CD14-positive monocyte (primary cell): ENCODE data around the gene PPT2. TPM values are rescaled to one million over a fixed set of nuclear protein-coding genes. Genes with fewer than 3 reads are reported as not detected.

Experiments
- DNase-seq, 3 donors: peaks; one replicate each; pipeline ENCODE4 v3.0.0-alpha.2; 2011 to 2022
- H2AFZ ChIP-seq: 2 replicates; pipeline ENCODE4 v1.6.0; 2012; ENCODE audit warnings: mild to moderate bottlenecking, low read depth, low read length, inconsistent platforms; ENCODE audit not compliant: insufficient read depth, poor library complexity, severe bottlenecking
- H3K27ac ChIP-seq, 2 donors: 1 replicate in 1 of 2; 2 replicates in 1 of 2; pipeline ENCODE4 v1.5.1; 2012 to 2013; ENCODE audit warnings: low read length in 2 of 2, control low read depth in 1 of 2, inconsistent platforms in 1 of 2, low read depth in 1 of 2, mild to moderate bottlenecking in 1 of 2
- H3K27me3 ChIP-seq, 2 donors: one replicate each; pipeline versions ENCODE4 v1.6.0 to v1.6.1; 2011 to 2013; ENCODE audit warnings: low read length in 2 of 2; ENCODE audit not compliant: control insufficient read depth in 2 of 2, insufficient read depth in 2 of 2
- H3K36me3 ChIP-seq, 2 donors: replicated peaks in 1 of 2; 1 replicate in 1 of 2; 2 replicates in 1 of 2; pipeline versions ENCODE4 v1.5.1 to v1.6.1; 2012 to 2013; ENCODE audit warnings: low read length in 2 of 2, control low read depth in 1 of 2, inconsistent platforms in 1 of 2, mild to moderate bottlenecking in 1 of 2; ENCODE audit not compliant: insufficient read depth in 2 of 2, control insufficient read depth in 1 of 2
- H3K4me1 ChIP-seq, 2 donors: 1 replicate in 1 of 2; 2 replicates in 1 of 2; pipeline versions ENCODE4 v1.5.1 to v1.6.1; 2012 to 2013; ENCODE audit warnings: low read length in 2 of 2, control low read depth in 1 of 2, inconsistent platforms in 1 of 2, mild to moderate bottlenecking in 1 of 2, moderate library complexity in 1 of 2; ENCODE audit not compliant: insufficient read depth in 2 of 2, control insufficient read depth in 1 of 2
- H3K4me2 ChIP-seq: replicated peaks from 2 replicates; pipeline ENCODE3; 2012; ENCODE audit warnings: low read length, moderate library complexity, mild to moderate bottlenecking; ENCODE audit not compliant: poor library complexity, severe bottlenecking; ENCODE audit errors: extremely low read depth
- H3K4me3 ChIP-seq, 3 experiments: fragments of 200-600 bp in 1 of 3; sonication (generic) in 1 of 3; replicated peaks in 1 of 3; 1 replicate in 2 of 3; 2 replicates in 1 of 3; pipeline ENCODE4 v1.5.1; 2011 to 2013; ENCODE audit warnings: low read length in 3 of 3, mild to moderate bottlenecking in 3 of 3, control low read depth in 2 of 3, low read depth in 2 of 3, inconsistent platforms in 1 of 3, moderate library complexity in 1 of 3
- H3K79me2 ChIP-seq: 2 replicates; pipeline ENCODE4 v1.6.0; 2012; ENCODE audit warnings: mild to moderate bottlenecking, control low read depth, inconsistent platforms, low read length, moderate library complexity; ENCODE audit not compliant: insufficient read depth
- H3K9ac ChIP-seq: 2 replicates; pipeline ENCODE4 v1.6.0; 2017; ENCODE audit warnings: low read length, mild to moderate bottlenecking; ENCODE audit not compliant: insufficient read depth, poor library complexity, severe bottlenecking
- H3K9me3 ChIP-seq, 2 donors: replicated peaks in 1 of 2; 1 replicate in 1 of 2; 2 replicates in 1 of 2; pipeline versions ENCODE4 v1.5.1 to v1.6.1; 2012 to 2013; ENCODE audit warnings: low read length in 2 of 2, control low read depth in 1 of 2; ENCODE audit not compliant: control insufficient read depth in 1 of 2, insufficient read depth in 1 of 2
- H4K20me1 ChIP-seq: 2 replicates; pipeline ENCODE4 v1.6.0; 2012; ENCODE audit warnings: mild to moderate bottlenecking, low read length, control low read depth, moderate library complexity; ENCODE audit not compliant: insufficient read depth
- H3K27ac Mint-ChIP-seq, 7 donors: one replicate each; pipeline ENCODE4 v1.8.0; 2020; ENCODE audit warnings: mild to moderate bottlenecking in 7 of 7, mixed read lengths in 7 of 7, moderate library complexity in 6 of 7, inconsistent platforms in 2 of 7
- H3K27me3 Mint-ChIP-seq, 3 donors: one replicate each; pipeline ENCODE4 v1.8.0; 2021 to 2022; ENCODE audit warnings: low read depth in 3 of 3, mild to moderate bottlenecking in 3 of 3, mixed read lengths in 3 of 3, moderate library complexity in 3 of 3, inconsistent platforms in 1 of 3
- H3K36me3 Mint-ChIP-seq, 2 donors: one replicate each; pipeline ENCODE4 v1.8.0; 2020; ENCODE audit warnings: mixed read lengths in 2 of 2, inconsistent platforms in 1 of 2, mild to moderate bottlenecking in 1 of 2
- H3K4me1 Mint-ChIP-seq: one replicate; pipeline ENCODE4 v1.8.0; 2020; ENCODE audit warnings: mild to moderate bottlenecking, mixed read lengths
- H3K4me3 Mint-ChIP-seq, 2 donors: one replicate each; pipeline ENCODE4 v1.8.0; 2020; ENCODE audit warnings: mild to moderate bottlenecking in 2 of 2, mixed read lengths in 2 of 2, moderate library complexity in 1 of 2
- H3K9me3 Mint-ChIP-seq, 7 donors: one replicate each; pipeline ENCODE4 v1.8.0; 2020 to 2022; ENCODE audit warnings: mixed read lengths in 7 of 7, mild to moderate bottlenecking in 6 of 7, moderate library complexity in 6 of 7, inconsistent platforms in 2 of 7
- CTCF ChIP-seq: fragments of 200-600 bp; IDR thresholded peaks from one replicate; pipeline ENCODE4 v1.8.0; 2022; ENCODE audit warnings: antibody characterized with exemption, mild to moderate bottlenecking
- whole genome bisulfite sequencing: methylation state at CpG from one replicate; pipeline ENCODE4 v1.1.5; 2013; ENCODE audit warnings: missing lambda C conversion rate; ENCODE audit not compliant: insufficient coverage; 5-methylcytosine and 5-hydroxymethylcytosine counted together
- intact Hi-C, 2 donors: fragments of 100-400 bp; cut with micrococcal nuclease; formaldehyde crosslinking; loops; one replicate each; pipeline versions ENCODE4 v1.15.0 to v1.15.1; 2023
- polyA plus RNA-seq, 3 donors: library from polyadenylated mRNA; depleted of rRNA in 1 of 3; unstranded in 2 of 3; stranded (reverse) in 1 of 3; fragments of 300-500 nt in 2 of 3; fragments of >200 nt in 1 of 3; fragmentation: Illumina TruSeq in 2 of 3; gene quantifications; 1 replicate in 2 of 3; 2 replicates in 1 of 3; pipeline ENCODE4 v1.2.3, GENCODE V29; 2012 to 2021

PPT2 gene
- polyA plus RNA-seq, 3 donors, result 1.4 to 4.0 (median 1.8) TPM

GRCh38 chr6:32156891-32157290, 3.0 kb downstream of the PPT2 start:
- no peak for DNase-seq
- H3K9me3 Mint-ChIP-seq, result peaks cover 0 to 9% (median 0%) of the 10 kb centered on the region in 7 donors
- Histone ChIP-seq H2AFZ (no peak overlapping the region), H3K9ac (no peak overlapping the region), H3K4me1 (peaks cover 19 to 21% of the 10 kb centered on the region in 2 donors), H3K27me3 (peaks cover 8 to 23% of the 10 kb centered on the region in 2 donors), H3K9me3 (no peaks in the 10 kb centered on the region), H3K4me3 (no peak overlapping the region), H3K36me3 (no peaks in the 10 kb centered on the region), H3K79me2 (no peaks in the 10 kb centered on the region), H4K20me1 (no peaks in the 10 kb centered on the region), H3K27ac (no peak overlapping the region), H3K4me2 (no peak overlapping the region)
- peaks cover 0 to 7% of the 10 kb centered on the region in 2 donors for H3K36me3 Mint-ChIP-seq
- WGBS, result 100% methylated on average over 3 of the region's 9 CpGs
- TF ChIP-seq CTCF, result no peak
- peaks cover 23% of the 10 kb centered on the region for H3K4me1 Mint-ChIP-seq
- H3K27ac Mint-ChIP-seq, result no peak overlapping the region
- no peak overlapping the region for H3K4me3 Mint-ChIP-seq
- peaks cover 21 to 34% (median 30%) of the 10 kb centered on the region in 3 donors for H3K27me3 Mint-ChIP-seq
- intact Hi-C loops, result no loop called here

GRCh38 chr6:32158052-32158451, 4.1 kb downstream of the PPT2 start:
- intact Hi-C loops, result no loop called here
- H3K4me1 ChIP-seq, result peaks cover 19 to 21% of the 10 kb centered on the region in 2 donors
- H3K9me3 Mint-ChIP-seq, result peaks cover 0 to 4% (median 0%) of the 10 kb centered on the region in 7 donors
- H3K4me3 Mint-ChIP-seq, result no peak overlapping the region
- H3K9me3 ChIP-seq, result no peaks in the 10 kb centered on the region
- no peak overlapping the region for H3K27ac Mint-ChIP-seq
- H3K4me3 ChIP-seq, result no peak overlapping the region
- peaks cover 11 to 22% (median 20%) of the 10 kb centered on the region in 3 donors for H3K27me3 Mint-ChIP-seq
- peaks cover 0 to 12% of the 10 kb centered on the region in 2 donors for H3K27me3 ChIP-seq
- H4K20me1 ChIP-seq, result no peaks in the 10 kb centered on the region
- H3K4me1 Mint-ChIP-seq, result peaks cover 20% of the 10 kb centered on the region
- TF ChIP-seq CTCF, result no peak
- H3K36me3 ChIP-seq, result no peaks in the 10 kb centered on the region
- DNase-seq, result no peak
- H3K79me2 ChIP-seq, result no peaks in the 10 kb centered on the region
- no peak overlapping the region for H3K9ac ChIP-seq
- H3K27ac ChIP-seq, result no peak overlapping the region
- no peak overlapping the region for H3K4me2 ChIP-seq
- H2AFZ ChIP-seq, result no peak overlapping the region
- peaks cover 0 to 7% of the 10 kb centered on the region in 2 donors for H3K36me3 Mint-ChIP-seq
